22Rv1 (cell line): ENCODE data around the gene SNX11.

ENCODE experiments used
- ZFX ChIP-seq: fragments of 450-650 bp; IDR thresholded peaks from 2 replicates; pipeline ENCODE4 v1.6.1; 2017; ENCODE audit warnings: antibody characterized with exemption, borderline replicate concordance
- TF ChIP-seq, protein P1 (sequence below): fragments of 450-650 bp; IDR thresholded peaks from 2 replicates; pipeline ENCODE4 v1.5.1; 2017; ENCODE audit warnings: mild to moderate bottlenecking

DNA sequence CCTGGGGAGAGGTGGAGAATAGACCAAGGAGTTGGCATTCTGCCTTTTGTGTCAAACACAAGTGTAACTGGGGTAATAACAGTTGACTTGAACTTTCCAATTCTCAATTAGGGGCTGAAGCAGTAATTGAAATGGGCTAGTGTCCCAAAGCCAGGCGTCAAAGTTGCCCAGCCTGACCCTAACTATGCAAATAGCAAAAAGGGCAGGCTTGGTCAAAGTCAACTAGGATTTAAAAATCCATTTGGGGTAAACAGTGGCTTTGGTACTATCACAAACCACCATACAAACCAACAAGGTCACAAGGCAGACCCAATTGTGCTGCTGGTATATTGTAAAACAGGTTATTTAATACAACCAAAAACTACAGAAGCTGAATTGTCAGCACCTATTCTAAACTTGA is 41.4 kb upstream of the SNX11 start:
- TF ChIP-seq, protein P1, sequence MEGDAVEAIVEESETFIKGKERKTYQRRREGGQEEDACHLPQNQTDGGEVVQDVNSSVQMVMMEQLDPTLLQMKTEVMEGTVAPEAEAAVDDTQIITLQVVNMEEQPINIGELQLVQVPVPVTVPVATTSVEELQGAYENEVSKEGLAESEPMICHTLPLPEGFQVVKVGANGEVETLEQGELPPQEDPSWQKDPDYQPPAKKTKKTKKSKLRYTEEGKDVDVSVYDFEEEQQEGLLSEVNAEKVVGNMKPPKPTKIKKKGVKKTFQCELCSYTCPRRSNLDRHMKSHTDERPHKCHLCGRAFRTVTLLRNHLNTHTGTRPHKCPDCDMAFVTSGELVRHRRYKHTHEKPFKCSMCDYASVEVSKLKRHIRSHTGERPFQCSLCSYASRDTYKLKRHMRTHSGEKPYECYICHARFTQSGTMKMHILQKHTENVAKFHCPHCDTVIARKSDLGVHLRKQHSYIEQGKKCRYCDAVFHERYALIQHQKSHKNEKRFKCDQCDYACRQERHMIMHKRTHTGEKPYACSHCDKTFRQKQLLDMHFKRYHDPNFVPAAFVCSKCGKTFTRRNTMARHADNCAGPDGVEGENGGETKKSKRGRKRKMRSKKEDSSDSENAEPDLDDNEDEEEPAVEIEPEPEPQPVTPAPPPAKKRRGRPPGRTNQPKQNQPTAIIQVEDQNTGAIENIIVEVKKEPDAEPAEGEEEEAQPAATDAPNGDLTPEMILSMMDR = no peak
- TF ChIP-seq ZFX = no peak
